B cell (primary cell): Measurements from ENCODE around the gene TJP3.

Experiments used
- CTCF ChIP-seq: fragments of 200-600 bp; IDR thresholded peaks from one replicate; pipeline ENCODE4 v1.8.0; 2022; ENCODE audit warnings: antibody characterized with exemption, mild to moderate bottlenecking
- EZH2 ChIP-seq: IDR thresholded peaks from 2 replicates; pipeline ENCODE4 v1.6.1; 2012; ENCODE audit warnings: borderline replicate concordance, low read depth, mild to moderate bottlenecking, moderate library complexity, low read length; ENCODE audit not compliant: insufficient read depth, poor library complexity, severe bottlenecking

DNA sequence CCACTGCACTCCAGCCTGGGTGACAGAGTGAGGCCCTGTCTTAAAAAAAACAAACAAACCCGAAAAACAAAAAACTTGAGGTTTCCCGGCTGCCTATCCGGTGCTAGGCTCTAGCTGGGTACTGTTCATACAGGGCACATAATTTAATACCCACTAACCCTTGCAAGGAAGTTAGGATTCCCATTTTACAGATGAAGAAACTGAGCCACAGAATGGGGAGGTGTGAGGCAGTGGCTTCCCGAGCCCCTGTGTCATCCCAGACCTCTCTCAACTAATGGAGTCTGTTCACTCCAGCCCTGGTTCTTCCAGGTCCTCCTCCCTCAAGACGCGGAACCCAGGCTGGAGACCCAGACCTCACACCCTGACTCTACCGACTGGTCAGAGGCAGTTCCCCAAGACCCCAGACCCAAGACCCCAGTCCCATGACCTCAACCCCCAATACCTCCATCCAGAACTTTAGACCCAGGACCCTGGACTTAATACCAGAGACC lies 52.7 kb downstream of the TJP3 start:
- no peak for TF ChIP-seq CTCF
- TF ChIP-seq EZH2 = no peak
